Spinal cord (tissue), 10 donors: Measurements from ENCODE around the gene MPC2. TPM values are rescaled to one million over a fixed set of nuclear protein-coding genes. Genes with fewer than 3 reads are reported as not detected.
"Not testable (repeated sequence)": the region's sequence is repeated elsewhere in the genome, so short reads cannot be mapped to it uniquely, and the experiment has no call there.

ENCODE experiments used
- DNase-seq, 6 donors: peaks; one replicate each; pipeline versions ENCODE4 v3.0.0 to v3.0.0-alpha.2; 2013 to 2015; ENCODE audit warnings: low spot score in 6 of 6, low read depth in 4 of 6
- H3K27ac ChIP-seq: one replicate; pipeline ENCODE4 v1.5.1; 2013; ENCODE audit warnings: low read depth, low read length, control low read depth
- H3K27me3 ChIP-seq: one replicate; pipeline ENCODE4 v1.6.1; 2013; ENCODE audit warnings: low read length; ENCODE audit not compliant: control insufficient read depth, insufficient read depth
- H3K36me3 ChIP-seq: one replicate; pipeline ENCODE4 v1.6.1; 2013; ENCODE audit warnings: low read length; ENCODE audit not compliant: control insufficient read depth, insufficient read depth
- H3K4me1 ChIP-seq: one replicate; pipeline ENCODE4 v1.6.1; 2013; ENCODE audit warnings: low read length; ENCODE audit not compliant: control insufficient read depth, insufficient read depth
- H3K4me3 ChIP-seq: one replicate; pipeline ENCODE4 v1.5.1; 2013; ENCODE audit warnings: low read depth, low read length, control low read depth
- H3K9me3 ChIP-seq: one replicate; pipeline ENCODE4 v1.6.1; 2013; ENCODE audit warnings: low read length; ENCODE audit not compliant: control insufficient read depth, insufficient read depth
- WGBS: methylation state at CpG from one replicate; pipeline ENCODE4 v1.1.5; 2013; ENCODE audit warnings: missing lambda C conversion rate; ENCODE audit not compliant: insufficient coverage; 5-methylcytosine and 5-hydroxymethylcytosine counted together
- polyA plus RNA-seq, 2 donors: library from polyadenylated mRNA; unstranded; fragments of 120-200 nt; gene quantifications; one replicate each; pipeline ENCODE4 v1.2.1, GENCODE V29; 2013; ENCODE audit not compliant: insufficient read length in 2 of 2
- total RNA-seq, 2 donors: library from RNA; depleted of rRNA in 1 of 2; stranded (reverse); fragments of 120-200 nt in 1 of 2; fragments of >200 nt in 1 of 2; gene quantifications; one replicate each; pipeline versions ENCODE4 v1.2.3 to v1.2.4, GENCODE V29; 2013 to 2014
- donor health status: healthy.

The MPC2 gene
- total and polyA plus RNA-seq, 4 donors = 48.3 to 114 (median 102) TPM

GRCh38 chr1:167936068-167936929, 573 bp downstream of the MPC2 start, which contains the start of gene DCAF6:
Gene DCAF6, plus strand, starts transcription at chr1:167936683. Its CDS starts 229 bp downstream, at chr1:167936912.
- no peaks in the 10 kb centered on the region for H3K4me1 ChIP-seq
- peak within 1 kb of the TSS; percentile 98 for H3K27ac ChIP-seq
- no peaks in the 10 kb centered on the region for H3K9me3 ChIP-seq
- H3K27me3 ChIP-seq = no peaks in the 10 kb centered on the region
- 0% methylated on average over 34 of the region's 58 CpGs for WGBS
- H3K4me3 ChIP-seq = peak within 1 kb of the TSS; percentile 74
- H3K36me3 ChIP-seq = no peaks in the 10 kb centered on the region
- DNase-seq = peak; percentile 98 to 100 (median 100)

- Histone ChIP-seq H3K9me3 (no peaks in the 10 kb centered on the region), H3K4me1 (no peaks in the 10 kb centered on the region), H3K4me3 (peak overlapping the region; percentile 74), H3K27me3 (no peaks in the 10 kb centered on the region), H3K36me3 (no peaks in the 10 kb centered on the region), H3K27ac (peak overlapping the region; percentile 98)
- DNase-seq = peak in 4 of 6 donors; percentile 4 to 79 (median 42)
- WGBS = under 1% methylated on average over 44 of the region's 45 CpGs
Observed at GRCh38 chr1:167935216-167936067, 1.4 kb downstream of the MPC2 start.

GRCh38 chr1:167934426-167935215, 2.3 kb downstream of the MPC2 start:
- WGBS = no CpG with 5 or more reads among the region's 4 CpGs
- DNase-seq = peak in 1 of 6 donors; percentile 4
- Histone ChIP-seq H3K36me3 (no peaks in the 10 kb centered on the region), H3K9me3 (no peaks in the 10 kb centered on the region), H3K4me1 (no peaks in the 10 kb centered on the region), H3K27me3 (no peaks in the 10 kb centered on the region), H3K27ac (peak overlapping the region; percentile 98), H3K4me3 (peak overlapping the region; percentile 74)

GRCh38 chr1:167933788-167934187, 3.1 kb downstream of the MPC2 start:
- WGBS = no CpG with 5 or more reads among the region's 4 CpGs
- no peaks in the 10 kb centered on the region for H3K27me3 ChIP-seq
- DNase-seq = no peak
- no peaks in the 10 kb centered on the region for H3K4me1 ChIP-seq
- H3K27ac ChIP-seq = no peak overlapping the region
- H3K4me3 ChIP-seq = peak overlapping the region; percentile 12
- H3K9me3 ChIP-seq = no peaks in the 10 kb centered on the region
- H3K36me3 ChIP-seq = no peaks in the 10 kb centered on the region

- Histone ChIP-seq H3K9me3 (no peaks in the 10 kb centered on the region), H3K27me3 (no peaks in the 10 kb centered on the region), H3K27ac (no peak overlapping the region), H3K36me3 (no peaks in the 10 kb centered on the region), H3K4me3 (no peak overlapping the region), H3K4me1 (peaks cover 3% of the 10 kb centered on the region)
- no peak for DNase-seq
- no CpG with 5 or more reads among the region's 1 CpG for WGBS
Observed at GRCh38 chr1:167929725-167930124, 7.1 kb downstream of the MPC2 start.

GRCh38 chr1:167928919-167929318, 8.0 kb downstream of the MPC2 start:
- not testable (repeated sequence) for H3K9me3 ChIP-seq, H3K27me3 ChIP-seq, H3K4me1 ChIP-seq, H3K27ac ChIP-seq, H3K4me3 ChIP-seq, DNase-seq, H3K36me3 ChIP-seq
- WGBS = no CpG with 5 or more reads among the region's 9 CpGs

- DNase-seq = no peak
- H3K36me3 ChIP-seq = no peaks in the 10 kb centered on the region
- no peaks in the 10 kb centered on the region for H3K27me3 ChIP-seq
- no peak overlapping the region for H3K27ac ChIP-seq
- no peak overlapping the region for H3K4me3 ChIP-seq
- peaks cover 3% of the 10 kb centered on the region for H3K4me1 ChIP-seq
- no CpG with 5 or more reads among the region's 2 CpGs for WGBS
- no peaks in the 10 kb centered on the region for H3K9me3 ChIP-seq
Observed at GRCh38 chr1:167928457-167928852, 8.4 kb downstream of the MPC2 start.

- H3K9me3 ChIP-seq = no peaks in the 10 kb centered on the region
- H3K4me3 ChIP-seq = no peak overlapping the region
- DNase-seq = no peak
- WGBS = 86% methylated on average over 1 of the region's 4 CpGs
- H3K27ac ChIP-seq = no peak overlapping the region
- H3K27me3 ChIP-seq = no peaks in the 10 kb centered on the region
- peaks cover 3% of the 10 kb centered on the region for H3K4me1 ChIP-seq
- no peaks in the 10 kb centered on the region for H3K36me3 ChIP-seq
Observed at GRCh38 chr1:167927046-167927754, 9.7 kb downstream of the MPC2 start.
